ENCODE measurements around the gene P2RY6.

P2RY6 gene

GRCh38 chr11:73296501-73297230 lies 24.5 kb downstream of the P2RY6 start:
- TF ChIP-seq MYC (IDR thresholded peaks at IDR 0.05; ENCODE audit: low read depth, low read length), result no peak
- TF ChIP-seq POLR2A (IDR thresholded peaks at IDR 0.05; ENCODE audit: extremely low read depth, insufficient read length), result no peak
- no peak for TF ChIP-seq MAX (IDR thresholded peaks at IDR 0.05; ENCODE audit: low read depth, low read length)
- no peak for TF ChIP-seq CTCF (IDR thresholded peaks at IDR 0.05; ENCODE audit: low read depth, low read length)
- DNase-seq (ENCODE audit: low read depth), result no peak
- H3K4me3 ChIP-seq (ENCODE audit: low read depth, low read length), result no peak overlapping the region

- H3K4me3 ChIP-seq (ENCODE audit: low read depth, low read length), result no peak overlapping the region
- TF ChIP-seq MAX (IDR thresholded peaks at IDR 0.05; ENCODE audit: low read depth, low read length) (no peak), MYC (IDR thresholded peaks at IDR 0.05; ENCODE audit: low read depth, low read length) (no peak), POLR2A (IDR thresholded peaks at IDR 0.05; ENCODE audit: extremely low read depth, insufficient read length) (no peak), CTCF (IDR thresholded peaks at IDR 0.05; ENCODE audit: low read depth, low read length) (no peak)
- no peak for DNase-seq (ENCODE audit: low read depth)
Observed at GRCh38 chr11:73297231-73297590, 25.1 kb downstream of the P2RY6 start.

GRCh38 chr11:73297702-73298101 lies 25.6 kb downstream of the P2RY6 start:
- no peak for TF ChIP-seq CTCF (IDR thresholded peaks at IDR 0.05; ENCODE audit: low read depth, low read length)
- no peak for TF ChIP-seq MAX (IDR thresholded peaks at IDR 0.05; ENCODE audit: low read depth, low read length)
- no peak for TF ChIP-seq MYC (IDR thresholded peaks at IDR 0.05; ENCODE audit: low read depth, low read length)
- no peak for TF ChIP-seq POLR2A (IDR thresholded peaks at IDR 0.05; ENCODE audit: extremely low read depth, insufficient read length)
- no peak for DNase-seq (ENCODE audit: low read depth)
- H3K4me3 ChIP-seq (ENCODE audit: low read depth, low read length), result no peak overlapping the region

- no peak for DNase-seq (ENCODE audit: low read depth)
- no peak overlapping the region for H3K4me3 ChIP-seq (ENCODE audit: low read depth, low read length)
- TF ChIP-seq MAX (IDR thresholded peaks at IDR 0.05; ENCODE audit: low read depth, low read length), result no peak
- TF ChIP-seq MYC (IDR thresholded peaks at IDR 0.05; ENCODE audit: low read depth, low read length), result no peak
- TF ChIP-seq POLR2A (IDR thresholded peaks at IDR 0.05; ENCODE audit: extremely low read depth, insufficient read length), result no peak
- TF ChIP-seq CTCF (IDR thresholded peaks at IDR 0.05; ENCODE audit: low read depth, low read length), result no peak
Observed at GRCh38 chr11:73298233-73298632, 26.1 kb downstream of the P2RY6 start.

- TF ChIP-seq MYC (IDR thresholded peaks at IDR 0.05; ENCODE audit: low read depth, low read length) (no peak), CTCF (IDR thresholded peaks at IDR 0.05; ENCODE audit: low read depth, low read length) (no peak), POLR2A (IDR thresholded peaks at IDR 0.05; ENCODE audit: extremely low read depth, insufficient read length) (no peak), MAX (IDR thresholded peaks at IDR 0.05; ENCODE audit: low read depth, low read length) (no peak)
- DNase-seq (ENCODE audit: low read depth), result no peak
- H3K4me3 ChIP-seq (ENCODE audit: low read depth, low read length), result no peak overlapping the region
Observed at GRCh38 chr11:73299751-73300150, 27.6 kb downstream of the P2RY6 start.
